ENCODE data around the gene HILPDA. TPM values are rescaled to one million over a fixed set of nuclear protein-coding genes. Genes with fewer than 3 reads are reported as not detected.
"Not testable (repeated sequence)": the region's sequence is repeated elsewhere in the genome, so short reads cannot be mapped to it uniquely, and the experiment has no call there.

HILPDA gene
- total RNA-seq, 6 experiments from 2014 or later: 1.8 to 60.6 (median 3.6) TPM

DNA sequence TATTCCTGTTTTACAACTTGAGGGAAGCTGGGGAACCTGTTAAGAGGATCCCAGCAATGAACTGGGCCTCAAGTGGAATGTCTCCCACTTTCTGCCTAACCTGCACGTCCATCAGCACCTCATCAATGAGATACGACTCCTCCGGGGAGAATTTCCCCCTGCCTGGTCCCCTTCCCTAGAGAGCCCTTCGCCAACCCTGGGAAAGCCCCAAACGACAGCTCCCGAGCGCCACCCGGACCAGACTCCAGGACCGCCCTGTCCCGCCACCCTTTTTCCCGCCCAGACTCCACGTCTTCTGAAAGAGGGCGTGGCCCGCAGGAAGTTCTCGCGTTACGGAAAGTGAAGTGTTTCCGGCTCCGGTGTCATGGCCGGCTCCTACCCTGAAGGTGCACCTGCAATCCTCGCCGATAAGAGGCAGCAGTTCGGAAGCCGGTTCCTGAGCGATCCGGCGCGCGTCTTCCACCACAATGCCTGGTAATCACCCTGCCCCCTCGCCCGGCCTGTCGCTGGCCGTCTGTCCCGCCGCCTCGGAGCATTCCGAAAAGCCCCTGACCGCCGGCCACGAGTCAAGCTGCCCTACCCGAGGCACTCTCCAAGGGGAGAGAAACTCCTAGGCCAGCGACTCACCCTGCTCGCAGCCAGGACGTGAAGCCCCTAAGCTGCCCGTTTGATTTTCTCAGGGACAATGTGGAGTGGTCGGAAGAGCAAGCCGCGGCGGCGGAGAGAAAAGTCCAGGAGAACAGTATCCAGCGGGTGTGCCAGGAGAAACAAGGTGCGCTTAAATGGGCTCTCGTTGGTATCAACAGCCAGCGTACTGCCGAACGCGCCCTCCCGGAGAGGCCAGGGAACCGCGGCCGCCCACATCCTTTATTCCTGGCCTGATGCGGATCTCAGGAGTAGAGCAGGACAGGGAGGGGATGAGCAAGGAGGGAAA, 21.0 kb downstream of the HILPDA start, which contains the start of gene METTL2B:
TSS of gene METTL2B (plus strand) at position 347 of the 934 bp plus-strand sequence. CDS start at position 365, 18 bp downstream.
- H3K9me3 ChIP-seq; H3K27me3 ChIP-seq; intact Hi-C loops (cut with DNase I): not testable (repeated sequence)
- Histone ChIP-seq H3K4me1 (peaks cover 0 to 11% (median 4%) of the 10 kb centered on the region in 4 donors), H3K4me3 (peak within 1 kb of the TSS; percentile 67 to 92 (median 91)), H3K27ac (peak within 1 kb of the TSS in 2 of 3 donors; percentile 45 to 51), H3K36me3 (peaks cover 0 to 10% (median 0%) of the 10 kb centered on the region in 4 donors)
- ATAC-seq: peak; percentile 98 to 99 (median 99)
- peak; percentile 72 for TF ChIP-seq POLR2A (IDR thresholded peaks at IDR 0.05)
- TF ChIP-seq, protein P1, sequence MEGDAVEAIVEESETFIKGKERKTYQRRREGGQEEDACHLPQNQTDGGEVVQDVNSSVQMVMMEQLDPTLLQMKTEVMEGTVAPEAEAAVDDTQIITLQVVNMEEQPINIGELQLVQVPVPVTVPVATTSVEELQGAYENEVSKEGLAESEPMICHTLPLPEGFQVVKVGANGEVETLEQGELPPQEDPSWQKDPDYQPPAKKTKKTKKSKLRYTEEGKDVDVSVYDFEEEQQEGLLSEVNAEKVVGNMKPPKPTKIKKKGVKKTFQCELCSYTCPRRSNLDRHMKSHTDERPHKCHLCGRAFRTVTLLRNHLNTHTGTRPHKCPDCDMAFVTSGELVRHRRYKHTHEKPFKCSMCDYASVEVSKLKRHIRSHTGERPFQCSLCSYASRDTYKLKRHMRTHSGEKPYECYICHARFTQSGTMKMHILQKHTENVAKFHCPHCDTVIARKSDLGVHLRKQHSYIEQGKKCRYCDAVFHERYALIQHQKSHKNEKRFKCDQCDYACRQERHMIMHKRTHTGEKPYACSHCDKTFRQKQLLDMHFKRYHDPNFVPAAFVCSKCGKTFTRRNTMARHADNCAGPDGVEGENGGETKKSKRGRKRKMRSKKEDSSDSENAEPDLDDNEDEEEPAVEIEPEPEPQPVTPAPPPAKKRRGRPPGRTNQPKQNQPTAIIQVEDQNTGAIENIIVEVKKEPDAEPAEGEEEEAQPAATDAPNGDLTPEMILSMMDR (IDR thresholded peaks at IDR 0.05): peak; percentile 27 to 38 (median 27)
- DNase-seq: peak; percentile 90 to 93 (median 92)
- WGBS (ENCODE audit: insufficient coverage, low coverage, low lambda C conversion rate, missing lambda C conversion rate): under 1% methylated on average over 36 of the region's 62 CpGs

DNA sequence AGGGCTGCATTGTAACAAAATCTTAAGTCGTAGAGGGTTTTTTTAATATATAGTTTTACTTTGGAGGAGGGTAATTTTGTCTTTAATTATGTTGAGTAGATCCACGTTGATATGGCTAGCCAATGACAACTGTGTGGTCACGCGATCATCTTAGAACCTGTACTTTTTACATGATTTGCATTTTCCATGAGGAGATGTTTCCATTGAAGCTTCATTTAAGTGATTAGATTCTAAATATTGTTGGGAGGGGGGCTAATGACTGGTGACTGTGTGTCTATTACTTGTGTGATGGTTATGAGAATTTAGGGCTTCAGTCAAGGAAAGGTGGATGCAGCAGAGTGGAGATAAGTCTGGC, 21.6 kb downstream of the HILPDA start:
- H3K9me3 ChIP-seq; intact Hi-C loops (cut with DNase I); ATAC-seq; H3K27me3 ChIP-seq; DNase-seq: not testable (repeated sequence)
- Histone ChIP-seq H3K4me3 (peak overlapping the region; percentile 67 to 92 (median 91)), H3K4me1 (peaks cover 0 to 11% (median 4%) of the 10 kb centered on the region in 4 donors), H3K27ac (peak overlapping the region in 1 of 3 donors; percentile 51), H3K36me3 (peaks cover 0 to 10% (median 0%) of the 10 kb centered on the region in 4 donors)
- WGBS (ENCODE audit: insufficient coverage, low coverage, low lambda C conversion rate, missing lambda C conversion rate): 4% methylated on average over 4 of the region's 4 CpGs

DNA sequence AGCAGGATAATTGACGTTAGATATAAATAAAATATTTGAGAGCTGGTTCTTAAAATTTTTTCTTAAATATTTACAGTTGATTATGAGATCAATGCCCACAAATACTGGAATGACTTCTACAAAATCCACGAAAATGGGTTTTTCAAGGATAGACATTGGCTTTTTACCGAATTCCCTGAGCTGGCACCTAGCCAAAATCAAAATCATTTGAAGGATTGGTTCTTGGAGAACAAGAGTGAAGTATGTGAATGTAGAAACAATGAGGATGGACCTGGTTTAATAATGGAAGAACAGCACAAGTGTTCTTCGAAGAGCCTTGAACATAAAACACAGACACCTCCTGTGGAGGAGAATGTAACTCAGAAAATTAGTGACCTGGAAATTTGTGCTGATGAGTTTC, 23.4 kb downstream of the HILPDA start:
- H3K4me3 ChIP-seq; intact Hi-C loops (cut with DNase I); H3K27me3 ChIP-seq; H3K27ac ChIP-seq; ATAC-seq; DNase-seq; H3K9me3 ChIP-seq: not testable (repeated sequence)
- WGBS (ENCODE audit: insufficient coverage, low coverage, low lambda C conversion rate, missing lambda C conversion rate): 81% methylated on average over 4 of the region's 4 CpGs
- Histone ChIP-seq H3K4me1 (peaks cover 0 to 11% (median 4%) of the 10 kb centered on the region in 4 donors), H3K36me3 (peaks cover 0 to 10% (median 0%) of the 10 kb centered on the region in 4 donors)

DNA sequence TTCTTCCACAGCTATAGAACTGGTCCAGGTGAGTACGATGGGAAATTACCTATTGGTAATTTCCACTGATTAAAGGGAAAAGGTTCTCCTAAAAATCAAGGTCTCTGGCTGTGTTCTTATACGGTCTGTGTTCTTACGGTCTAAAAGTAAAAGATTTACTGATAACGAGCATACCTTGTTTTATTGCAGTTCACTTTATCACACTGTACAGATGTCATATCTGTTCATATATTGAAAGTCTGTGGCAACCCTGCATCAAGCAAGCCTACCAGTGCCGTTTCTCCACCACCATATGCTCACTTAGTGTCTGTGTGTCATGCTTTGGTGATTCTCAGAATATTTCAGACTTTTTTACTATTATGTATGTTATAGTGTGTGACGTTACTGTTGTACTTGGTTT, 32.5 kb downstream of the HILPDA start:
- H3K4me1 ChIP-seq; H3K9me3 ChIP-seq; H3K27ac ChIP-seq; DNase-seq; H3K36me3 ChIP-seq; H3K4me3 ChIP-seq; H3K27me3 ChIP-seq; intact Hi-C loops (cut with DNase I); ATAC-seq: not testable (repeated sequence)
- WGBS (ENCODE audit: insufficient coverage, low coverage, low lambda C conversion rate, missing lambda C conversion rate): 89% methylated on average over 2 of the region's 6 CpGs

DNA sequence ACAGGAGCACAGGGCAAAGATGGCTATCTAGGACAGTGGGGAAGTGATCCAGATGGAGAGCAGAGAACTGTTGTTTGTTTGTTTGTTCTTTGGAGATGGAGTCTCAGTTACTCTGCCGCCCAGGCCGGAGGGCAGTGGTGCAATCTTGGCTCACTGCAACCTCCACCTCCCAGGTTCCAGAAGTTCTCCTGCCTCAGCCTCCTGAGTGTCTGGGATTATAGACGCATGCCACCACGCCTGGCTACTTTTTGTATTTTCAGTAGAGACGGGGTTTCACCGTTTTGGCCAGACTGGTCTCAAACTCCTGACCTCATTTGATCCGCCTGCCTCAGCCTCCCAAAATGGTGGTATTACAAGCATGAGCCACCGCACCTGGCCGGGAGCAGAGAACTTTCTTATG, 41.7 kb downstream of the HILPDA start:
- Histone ChIP-seq H3K9me3 (no peaks in the 10 kb centered on the region), H3K27ac (no peak overlapping the region), H3K36me3 (peaks cover 0 to 31% (median 0%) of the 10 kb centered on the region in 4 donors), H3K4me1 (no peaks in the 10 kb centered on the region), H3K4me3 (no peak overlapping the region), H3K27me3 (no peaks in the 10 kb centered on the region)
- intact Hi-C loops (cut with DNase I): no loop called here
- 60% methylated on average over 1 of the region's 9 CpGs for WGBS (ENCODE audit: insufficient coverage, low coverage, low lambda C conversion rate, missing lambda C conversion rate)
- no peak for TF ChIP-seq POLR2A (IDR thresholded peaks at IDR 0.05)
- TF ChIP-seq, protein P1 (IDR thresholded peaks at IDR 0.05): no peak
- DNase-seq: no peak
- no peak for ATAC-seq

DNA sequence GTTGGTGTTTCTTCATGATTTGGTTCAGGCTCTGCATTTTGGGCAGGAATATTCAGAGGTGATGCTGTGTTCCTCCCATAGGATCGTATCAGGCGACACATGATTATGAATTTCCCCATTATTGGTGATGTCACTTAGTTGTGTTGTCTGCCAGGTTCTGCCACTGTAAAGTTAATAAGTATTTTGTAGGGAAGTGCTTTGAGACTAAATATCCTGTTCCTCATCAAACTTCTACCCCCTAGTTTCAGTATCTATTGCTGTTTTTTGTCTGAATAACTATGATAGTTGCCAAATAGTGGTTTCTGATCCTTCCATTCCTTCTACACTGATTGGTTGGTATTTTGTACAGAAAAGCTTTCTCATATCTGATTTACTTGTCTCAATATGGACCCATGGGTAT, 49.7 kb downstream of the HILPDA start:
- H3K4me1 ChIP-seq; H3K27me3 ChIP-seq; H3K9me3 ChIP-seq; H3K4me3 ChIP-seq; H3K27ac ChIP-seq; ATAC-seq; intact Hi-C loops (cut with DNase I); DNase-seq: not testable (repeated sequence)
- WGBS (ENCODE audit: insufficient coverage, low coverage, low lambda C conversion rate, missing lambda C conversion rate): no CpG with 5 or more reads among the region's 2 CpGs
- peaks cover 0 to 10% (median 0%) of the 10 kb centered on the region in 4 donors for H3K36me3 ChIP-seq

DNA sequence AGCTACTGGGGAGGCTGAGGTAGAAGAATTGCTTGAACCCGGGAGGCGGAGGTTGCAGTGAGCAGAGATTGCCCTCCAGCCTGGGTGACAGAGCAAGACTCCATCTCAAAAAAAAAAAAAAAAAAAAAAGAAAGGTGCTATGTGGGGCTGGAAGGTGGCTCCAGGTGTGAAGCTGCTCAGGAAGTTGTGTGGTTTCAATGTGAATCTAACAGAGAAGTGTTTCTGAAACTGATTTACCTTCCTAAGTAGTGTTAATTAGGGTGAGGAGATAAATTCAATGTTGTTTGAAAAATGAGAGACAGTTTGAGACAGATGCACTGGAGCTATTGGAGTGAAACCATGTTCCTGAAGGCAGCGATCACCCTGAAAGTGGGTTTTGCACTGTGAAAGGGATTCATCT, 51.1 kb downstream of the HILPDA start:
- intact Hi-C loops (cut with DNase I); H3K27me3 ChIP-seq; ATAC-seq; H3K36me3 ChIP-seq; DNase-seq; H3K4me3 ChIP-seq; H3K4me1 ChIP-seq; H3K27ac ChIP-seq; H3K9me3 ChIP-seq: not testable (repeated sequence)
- 81% methylated on average over 2 of the region's 3 CpGs for WGBS (ENCODE audit: insufficient coverage, low coverage, low lambda C conversion rate, missing lambda C conversion rate)

DNA sequence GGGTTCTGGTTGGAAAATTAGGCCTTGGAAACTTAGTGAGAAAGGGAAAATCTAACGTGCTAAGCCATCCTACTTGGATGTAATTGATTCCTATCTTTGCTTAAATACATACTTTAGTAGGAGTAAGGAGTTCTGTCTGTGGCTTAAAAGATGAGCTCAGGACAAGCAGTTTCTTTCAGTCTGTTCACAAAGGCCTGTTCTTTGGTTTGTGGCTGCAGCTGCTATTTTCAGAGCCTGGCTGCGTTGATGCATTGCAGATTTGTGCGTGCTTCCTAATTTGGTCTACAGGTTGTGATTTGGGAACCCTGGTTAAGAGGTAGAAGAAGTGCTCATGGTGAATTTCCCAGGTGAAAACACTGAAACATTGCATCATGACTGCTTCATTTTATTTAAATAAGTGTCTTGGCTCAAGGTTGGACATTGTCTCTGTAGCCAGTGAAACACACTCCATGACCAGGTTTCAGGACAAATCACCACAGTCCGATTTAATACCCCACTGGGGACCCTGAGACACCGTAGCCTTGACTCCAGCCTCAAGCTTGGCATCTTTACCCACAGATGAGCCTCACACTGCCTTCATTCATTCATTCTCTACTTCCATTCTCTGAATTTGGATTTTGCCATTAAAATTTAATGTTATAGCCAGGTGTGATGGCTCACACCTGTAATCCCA, 51.8 kb downstream of the HILPDA start:
- H3K9me3 ChIP-seq; H3K27me3 ChIP-seq; H3K27ac ChIP-seq; H3K4me3 ChIP-seq; H3K4me1 ChIP-seq; DNase-seq; ATAC-seq; H3K36me3 ChIP-seq; intact Hi-C loops (cut with DNase I): not testable (repeated sequence)
- WGBS (ENCODE audit: insufficient coverage, low coverage, low lambda C conversion rate, missing lambda C conversion rate): 88% methylated on average over 2 of the region's 5 CpGs
